ENCODE data around the gene KHDRBS1. TPM values are rescaled to one million over a fixed set of nuclear protein-coding genes. Genes with fewer than 3 reads are reported as not detected.

KHDRBS1 gene
- total and polyA plus RNA-seq, 9 of the 15 experiments (the other 6 are each of a cell fraction or from before 2014, with no cell fraction given) = 48.4 to 257 (median 114) TPM

GRCh38 chr1:31970873-31971272 is 42.8 kb upstream of the KHDRBS1 start:
- Histone ChIP-seq H3K4me2 (ENCODE audit: insufficient read depth, low read length) (peak overlapping the region; percentile 29; the same call in 1 of the 2 replicates), H3K9ac (ENCODE audit: insufficient read depth in 1 of 2, low read depth in 2 of 2, low read length in 2 of 2) (peak overlapping the region in 1 of 2 experiments; percentile 43; a peak in 1 of 4 replicates), H4K20me1 (replicated peaks; ENCODE audit: control insufficient read depth, insufficient read depth, low read length) (no peaks in the 10 kb centered on the region), H3K9me1 (ENCODE audit: control insufficient read depth, insufficient read depth, low read length) (no peaks in the 10 kb centered on the region), H3K27ac (ENCODE audit: extremely low read depth, low read depth, low read length) (no peak overlapping the region), H3K36me3 (ENCODE audit: control insufficient read depth, insufficient read depth, low read length) (no peaks in the 10 kb centered on the region), H3K27me3 (ENCODE audit: control insufficient read depth in 2 of 2, insufficient read depth in 2 of 2, low read length in 2 of 2) (no peaks in the 10 kb centered on the region), H3K4me1 (replicated peaks in 1 of 2; ENCODE audit: control insufficient read depth in 2 of 2, insufficient read depth in 2 of 2, low read length in 2 of 2) (peaks cover 0 to 3% of the 10 kb centered on the region in 2 experiments; a peak in 3 of 5 replicates), H3K9me3 (replicated peaks; ENCODE audit: control insufficient read depth, insufficient read depth, low read depth, low read length) (no peaks in the 10 kb centered on the region), H3K4me3 (no peak overlapping the region), H3K79me2 (ENCODE audit: control insufficient read depth, insufficient read depth, low read length) (no peaks in the 10 kb centered on the region), H2AFZ (ENCODE audit: low read depth, low read length) (peak overlapping the region; percentile 14)
- no peak for DNase-seq (ENCODE audit: extremely low read depth in 1 of 4, low spot score in 3 of 4)
- ATAC-seq = peak; percentile 77
- no TSS peak for BruUV-seq (replicated peaks)
- CTCF ChIA-PET (ENCODE audit: low intra/inter-chr PET ratio) = interaction anchor here (0.6 kb wide), 1 partner anchor 38 kb away, joined by 4 read pairs; no protein-coding TSS in a partner anchor
- in situ Hi-C loops (cut with MboI) = loop anchor here (5.0 kb wide), 1 partner anchor 91 kb away; no protein-coding TSS in a partner anchor
- POLR2A ChIA-PET = interaction anchor here (0.6 to 2.0 kb wide), 6 partner anchors 10 to 141 kb away, joined by 3 to 10 read pairs (median 3); no protein-coding TSS in a partner anchor
- 11% methylated on average over 3 of the region's 3 CpGs for WGBS (ENCODE audit: insufficient coverage, low coverage, missing lambda C conversion rate)
- 0 out of 2 replicates have a peak, but pooled peaks have one; percentile 25 for TF ChIP-seq EP400 (IDR thresholded peaks at IDR 0.05)
- no peak for TF ChIP-seq ZNF239 (CRISPR knock-in tag; IDR thresholded peaks at IDR 0.05)
- TF ChIP-seq NR2C2 (CRISPR knock-in tag; IDR thresholded peaks at IDR 0.05) = no peak
- TF ChIP-seq NR2C2 (tag; IDR thresholded peaks at IDR 0.05) = 0 out of 2 replicates have a peak, but pooled peaks have one; percentile 18
- TF ChIP-seq ZNF121 (CRISPR knock-in tag; conservative IDR thresholded peaks at IDR 0.05) = no peak
- TF ChIP-seq PYGO2 (tag; IDR thresholded peaks at IDR 0.05) = no peak
- peak; percentile 82 for TF ChIP-seq CEBPG (CRISPR knock-in tag; IDR thresholded peaks at IDR 0.05)
- TF ChIP-seq CEBPG (tag; conservative IDR thresholded peaks at IDR 0.05 in 1 of 2, IDR thresholded peaks at IDR 0.05 in 1 of 2) = peak in 1 of 2 experiments; percentile 72; a peak in 3 of 4 replicates
- TF ChIP-seq ATF3 (IDR thresholded peaks at IDR 0.05) = peak; percentile 71; the same call in 1 of the 2 replicates
- TF ChIP-seq ATF3 (CRISPR knock-in tag; conservative IDR thresholded peaks at IDR 0.05) = no peak
- TF ChIP-seq ATF7 (IDR thresholded peaks at IDR 0.05) = 0 out of 2 replicates have a peak, but pooled peaks have one; percentile 28
- no peak for FAIRE-seq
- intact Hi-C loops (cut with micrococcal nuclease) = loop anchor here (10.0 kb wide), 1 partner anchor 444 kb away; no protein-coding TSS in a partner anchor

Data from K562 (cell line).